Thyroid gland (tissue), 4 donors: ENCODE measurements around the gene GALNT4. TPM values are rescaled to one million over a fixed set of nuclear protein-coding genes. Genes with fewer than 3 reads are reported as not detected.

Source experiments
- DNase-seq, 2 donors: peaks; one replicate each; pipeline ENCODE4 v3.0.0-alpha.2; 2019
- H3K27ac ChIP-seq, 3 donors: fragments of 200-600 bp; sonication (generic); 1 replicate in 2 of 3; 2 replicates in 1 of 3; pipeline ENCODE4 v1.5.1; 2016 to 2019; ENCODE audit warnings: mild to moderate bottlenecking in 1 of 3, moderate library complexity in 1 of 3
- H3K27me3 ChIP-seq: fragments of 200-600 bp; sonication (generic); one replicate; pipeline ENCODE4 v1.5.1; 2019
- H3K36me3 ChIP-seq, 2 donors: fragments of 200-600 bp; sonication (generic); one replicate each; pipeline ENCODE4 v1.5.1; 2016 to 2019
- H3K4me1 ChIP-seq, 2 donors: fragments of 200-600 bp; sonication (generic); one replicate each; pipeline ENCODE4 v1.5.1; 2017 to 2019
- H3K4me3 ChIP-seq, 3 donors: fragments of 200-600 bp; sonication (generic); replicated peaks in 1 of 3; 1 replicate in 2 of 3; 2 replicates in 1 of 3; pipeline ENCODE4 v1.5.1; 2016; ENCODE audit warnings: mild to moderate bottlenecking in 1 of 3
- H3K9me3 ChIP-seq: fragments of 200-600 bp; sonication (generic); one replicate; pipeline ENCODE4 v1.5.1; 2017
- CTCF ChIP-seq, 6 experiments: fragments of 200-600 bp in 3 of 6; fragments of 450-650 bp in 3 of 6; sonication (generic) in 3 of 6; IDR thresholded peaks; one replicate each; pipeline ENCODE4 v1.5.1; 2016 to 2019; ENCODE audit warnings: antibody characterized with exemption in 6 of 6, mild to moderate bottlenecking in 2 of 6, inconsistent platforms in 1 of 6, moderate library complexity in 1 of 6
- POLR2A ChIP-seq, 2 donors: fragments of 450-650 bp; IDR thresholded peaks; one replicate each; pipeline ENCODE4 v1.6.1; 2017; ENCODE audit warnings: antibody characterized with exemption in 2 of 2, mild to moderate bottlenecking in 2 of 2, moderate library complexity in 1 of 2
- WGBS, 2 donors: methylation state at CpG; one replicate each; pipeline ENCODE4 v1.1.5; 2017; 5-methylcytosine and 5-hydroxymethylcytosine counted together
- intact Hi-C: fragments of 100-400 bp; cut with DNase I; formaldehyde crosslinking; loops from one replicate; pipeline ENCODE4 v1.15.1; 2023
- total RNA-seq, 4 donors: library from RNA; depleted of rRNA; stranded (reverse); fragments of >200 nt; gene quantifications; one replicate each; pipeline ENCODE4 v1.2.3, GENCODE V29; 2016

GALNT4 gene
- total RNA-seq, 4 donors from 2014 or later, result 7.0 to 11.2 (median 7.3) TPM

GRCh38 chr12:89506050-89506449, 18.5 kb downstream of the GALNT4 start:
- H3K4me3 ChIP-seq, result no peak overlapping the region
- DNase-seq, result no peak
- intact Hi-C loops, result no loop called here
- no peaks in the 10 kb centered on the region for H3K4me1 ChIP-seq
- WGBS, 2 donors, result 57 to 59% methylated on average over 1 of the region's 1 CpG
- no peaks in the 10 kb centered on the region for H3K27me3 ChIP-seq
- no peak overlapping the region for H3K27ac ChIP-seq
- no peaks in the 10 kb centered on the region for H3K9me3 ChIP-seq
- H3K36me3 ChIP-seq, result no peaks in the 10 kb centered on the region
- TF ChIP-seq POLR2A (IDR thresholded peaks at IDR 0.05) (no peak), CTCF (IDR thresholded peaks at IDR 0.05) (no peak)

- H3K4me1 ChIP-seq, result no peaks in the 10 kb centered on the region
- no peaks in the 10 kb centered on the region for H3K36me3 ChIP-seq
- TF ChIP-seq CTCF (IDR thresholded peaks at IDR 0.05), result no peak
- TF ChIP-seq POLR2A (IDR thresholded peaks at IDR 0.05), result no peak
- H3K27me3 ChIP-seq, result no peaks in the 10 kb centered on the region
- DNase-seq, result no peak
- H3K4me3 ChIP-seq, result no peak overlapping the region
- H3K9me3 ChIP-seq, result no peaks in the 10 kb centered on the region
- H3K27ac ChIP-seq, result no peak overlapping the region
- intact Hi-C loops, result no loop called here
- 89 to 90% methylated on average over 6 of the region's 6 CpGs for WGBS, 2 donors
Observed at GRCh38 chr12:89504560-89505346, 19.8 kb downstream of the GALNT4 start.

- Histone ChIP-seq H3K27ac (no peak overlapping the region), H3K36me3 (peaks cover 0 to under 1% of the 10 kb centered on the region in 2 donors), H3K27me3 (no peaks in the 10 kb centered on the region), H3K4me3 (no peak overlapping the region), H3K4me1 (no peaks in the 10 kb centered on the region), H3K9me3 (no peaks in the 10 kb centered on the region)
- intact Hi-C loops, result no loop called here
- no peak for DNase-seq
- TF ChIP-seq POLR2A (IDR thresholded peaks at IDR 0.05), result no peak
- TF ChIP-seq CTCF (IDR thresholded peaks at IDR 0.05), result no peak
Observed at GRCh38 chr12:89501793-89502192, 22.8 kb downstream of the GALNT4 start.

GRCh38 chr12:89499857-89500256, 24.7 kb downstream of the GALNT4 start:
- no peaks in the 10 kb centered on the region for H3K9me3 ChIP-seq
- no peak for DNase-seq
- H3K27me3 ChIP-seq, result no peaks in the 10 kb centered on the region
- no peak overlapping the region for H3K27ac ChIP-seq
- H3K4me1 ChIP-seq, result no peaks in the 10 kb centered on the region
- peaks cover 0 to 4% of the 10 kb centered on the region in 2 donors for H3K36me3 ChIP-seq
- 93 to 96% methylated on average over 19 of the region's 19 CpGs for WGBS, 2 donors
- TF ChIP-seq POLR2A (IDR thresholded peaks at IDR 0.05) (no peak), CTCF (IDR thresholded peaks at IDR 0.05) (no peak)
- H3K4me3 ChIP-seq, result no peak overlapping the region
- intact Hi-C loops, result no loop called here

- Histone ChIP-seq H3K27ac (no peak overlapping the region), H3K4me1 (no peaks in the 10 kb centered on the region), H3K9me3 (no peaks in the 10 kb centered on the region), H3K27me3 (no peaks in the 10 kb centered on the region), H3K4me3 (no peak overlapping the region), H3K36me3 (peaks cover 0 to 4% of the 10 kb centered on the region in 2 donors)
- TF ChIP-seq POLR2A (IDR thresholded peaks at IDR 0.05), result no peak
- TF ChIP-seq CTCF (IDR thresholded peaks at IDR 0.05), result no peak
- intact Hi-C loops, result no loop called here
- DNase-seq, result no peak
- 89 to 92% methylated on average over 4 of the region's 4 CpGs for WGBS, 2 donors
Observed at GRCh38 chr12:89497467-89497866, 27.1 kb downstream of the GALNT4 start.
